HEK293 (cell line): ENCODE measurements around the gene ZSCAN4.

Experiments
- CTCF ChIA-PET: fragments of 350-600 bp; formaldehyde crosslinking; extraction: SDS; loops from one replicate; lab custom pipeline; 2021; ENCODE audit warnings: antibody characterized with exemption; lab: Yijun Ruan, JAX
- POLR2A ChIA-PET: fragments of 300-600 bp; formaldehyde crosslinking; extraction: SDS; loops from one replicate; lab custom pipeline; 2020; ENCODE audit warnings: antibody characterized with exemption, inconsistent platforms; lab: Yijun Ruan, JAX
- H3K27ac ChIP-seq: fragments of 200-500 bp; sonication (Bioruptor generic); 2 replicates; pipeline ENCODE4 v1.5.1; 2014; ENCODE audit warnings: low read depth, low read length, control low read depth, inconsistent platforms; ENCODE audit errors: extremely low read depth
- H3K36me3 ChIP-seq, 2 experiments: fragments of 200-500 bp in 1 of 2; sonication (Bioruptor generic) in 1 of 2; 1 replicate in 1 of 2; 2 replicates in 1 of 2; pipeline ENCODE4 v1.5.1; 2014 to 2017; ENCODE audit warnings: inconsistent platforms in 2 of 2, low read length in 2 of 2; ENCODE audit not compliant: control insufficient read depth in 2 of 2, insufficient read depth in 1 of 2
- H3K4me1 ChIP-seq: fragments of 200-500 bp; sonication (Bioruptor generic); 2 replicates; pipeline ENCODE4 v1.5.1; 2014; ENCODE audit warnings: mild to moderate bottlenecking, low read length, inconsistent platforms; ENCODE audit not compliant: control insufficient read depth, insufficient read depth
- H3K4me3 ChIP-seq: 2 replicates; pipeline ENCODE4 v1.5.1; 2011; ENCODE audit warnings: low read depth, mild to moderate bottlenecking, control low read depth, low read length, moderate library complexity
- H3K9me3 ChIP-seq: fragments of 200-500 bp; sonication (Bioruptor generic); 2 replicates; pipeline ENCODE4 v1.5.1; 2014; ENCODE audit warnings: low read depth, low read length, inconsistent platforms; ENCODE audit not compliant: control insufficient read depth, insufficient read depth
- MZF1 ChIP-seq: fragments of 450-650 bp; formaldehyde crosslinking; IDR thresholded peaks from 2 replicates; pipeline ENCODE4 v1.5.1; 2017; ENCODE audit warnings: missing biosample characterization, missing genetic modification characterization, borderline replicate concordance
- PRDM1 ChIP-seq: fragments of 450-650 bp; formaldehyde crosslinking; IDR thresholded peaks from 2 replicates; pipeline ENCODE4; 2016; ENCODE audit warnings: missing biosample characterization, missing genetic modification characterization
- SCRT1 ChIP-seq: fragments of 450-650 bp; formaldehyde crosslinking; IDR thresholded peaks from 2 replicates; pipeline ENCODE4 v1.5.1; 2016; ENCODE audit warnings: missing biosample characterization, missing genetic modification characterization, borderline replicate concordance
- ZNF10 ChIP-seq: fragments of 450-650 bp; formaldehyde crosslinking; IDR thresholded peaks from 2 replicates; pipeline ENCODE4 v1.5.1; 2017; ENCODE audit warnings: missing biosample characterization, missing genetic modification characterization
- ZNF140 ChIP-seq: fragments of 450-650 bp; formaldehyde crosslinking; IDR thresholded peaks from 2 replicates; pipeline ENCODE4 v1.5.1; 2016; ENCODE audit warnings: missing biosample characterization, missing genetic modification characterization
- ZNF398 ChIP-seq: fragments of 450-650 bp; formaldehyde crosslinking; IDR thresholded peaks from 2 replicates; pipeline ENCODE4 v1.5.1; 2017; ENCODE audit warnings: missing biosample characterization, missing genetic modification characterization
- ZNF449 ChIP-seq: fragments of 450-650 bp; formaldehyde crosslinking; IDR thresholded peaks from 2 replicates; pipeline ENCODE4 v1.5.1; 2017; ENCODE audit warnings: missing biosample characterization, mild to moderate bottlenecking, missing genetic modification characterization, moderate library complexity
- ZNF473 ChIP-seq: fragments of 450-650 bp; formaldehyde crosslinking; IDR thresholded peaks from 2 replicates; pipeline ENCODE4 v1.5.1; 2017; ENCODE audit warnings: missing biosample characterization, missing genetic modification characterization
- ZNF658 ChIP-seq: fragments of 450-650 bp; formaldehyde crosslinking; IDR thresholded peaks from 2 replicates; pipeline ENCODE4; 2016; ENCODE audit warnings: missing biosample characterization, missing genetic modification characterization
- ZNF777 ChIP-seq: fragments of 450-650 bp; formaldehyde crosslinking; IDR thresholded peaks from 2 replicates; pipeline ENCODE4 v1.5.1; 2017; ENCODE audit warnings: missing biosample characterization, missing genetic modification characterization, borderline replicate concordance
- TF ChIP-seq, protein P1 (sequence below): fragments of 450-650 bp; formaldehyde crosslinking; IDR thresholded peaks from 2 replicates; pipeline ENCODE4 v1.5.1; 2016; ENCODE audit warnings: missing biosample characterization, missing genetic modification characterization
- TF ChIP-seq, protein P2 (sequence below): fragments of 450-650 bp; formaldehyde crosslinking; IDR thresholded peaks from 2 replicates; pipeline ENCODE4 v1.5.1; 2016; ENCODE audit warnings: missing biosample characterization, missing genetic modification characterization, borderline replicate concordance
- TF ChIP-seq, protein P3 (sequence below): fragments of 450-650 bp; formaldehyde crosslinking; optimal IDR thresholded peaks from 2 replicates; pipeline ENCODE3; 2016; ENCODE audit warnings: missing biosample characterization, mild to moderate bottlenecking, missing genetic modification characterization

ZSCAN4 gene

DNA sequence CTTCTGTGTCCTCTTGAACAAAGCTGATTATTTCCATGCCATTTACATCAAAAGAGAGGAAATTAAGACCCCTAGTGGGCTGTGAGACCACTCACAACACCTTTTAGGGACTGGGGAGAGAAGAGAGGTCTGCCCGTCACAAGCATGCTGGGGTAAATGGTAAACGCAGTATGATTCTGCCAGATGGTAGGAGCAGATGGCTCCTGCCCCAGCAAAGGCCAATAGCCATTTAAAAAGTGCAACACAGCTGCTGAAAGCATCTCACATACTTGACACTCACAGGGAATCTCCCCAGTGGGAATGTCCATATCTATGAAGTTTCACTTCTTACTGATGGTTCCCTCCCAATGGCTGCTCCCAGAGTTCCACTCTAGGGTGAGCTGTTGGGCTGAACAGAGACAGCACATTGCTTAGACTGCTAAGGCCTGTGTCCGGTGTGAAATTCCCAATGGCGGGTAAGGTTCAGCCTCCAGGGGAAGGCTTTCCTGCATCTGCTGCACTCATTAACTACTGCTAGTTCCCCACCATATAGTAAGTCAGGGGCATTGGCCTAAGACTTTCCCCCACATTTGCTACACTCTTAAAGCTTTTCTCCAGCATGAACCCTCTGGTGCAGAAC lies 51.3 kb downstream of the ZSCAN4 start:
- no peaks in the 10 kb centered on the region for H3K4me1 ChIP-seq
- H3K27ac ChIP-seq, result no peak overlapping the region
- H3K36me3 ChIP-seq, result peaks cover 0 to 42% of the 10 kb centered on the region in 2 experiments; a peak in 2 of 3 replicates
- POLR2A ChIA-PET, result no interaction called here
- TF ChIP-seq MZF1 (no peak), SCRT1 (no peak), ZNF398 (tag by site-specific recombination) (no peak), ZNF473 (tag by site-specific recombination) (no peak), ZNF449 (tag by site-specific recombination) (no peak), ZNF777 (no peak), ZNF658 (no peak), ZNF140 (no peak), ZNF10 (tag by site-specific recombination) (no peak), PRDM1 (no peak)
- TF ChIP-seq, protein P1, sequence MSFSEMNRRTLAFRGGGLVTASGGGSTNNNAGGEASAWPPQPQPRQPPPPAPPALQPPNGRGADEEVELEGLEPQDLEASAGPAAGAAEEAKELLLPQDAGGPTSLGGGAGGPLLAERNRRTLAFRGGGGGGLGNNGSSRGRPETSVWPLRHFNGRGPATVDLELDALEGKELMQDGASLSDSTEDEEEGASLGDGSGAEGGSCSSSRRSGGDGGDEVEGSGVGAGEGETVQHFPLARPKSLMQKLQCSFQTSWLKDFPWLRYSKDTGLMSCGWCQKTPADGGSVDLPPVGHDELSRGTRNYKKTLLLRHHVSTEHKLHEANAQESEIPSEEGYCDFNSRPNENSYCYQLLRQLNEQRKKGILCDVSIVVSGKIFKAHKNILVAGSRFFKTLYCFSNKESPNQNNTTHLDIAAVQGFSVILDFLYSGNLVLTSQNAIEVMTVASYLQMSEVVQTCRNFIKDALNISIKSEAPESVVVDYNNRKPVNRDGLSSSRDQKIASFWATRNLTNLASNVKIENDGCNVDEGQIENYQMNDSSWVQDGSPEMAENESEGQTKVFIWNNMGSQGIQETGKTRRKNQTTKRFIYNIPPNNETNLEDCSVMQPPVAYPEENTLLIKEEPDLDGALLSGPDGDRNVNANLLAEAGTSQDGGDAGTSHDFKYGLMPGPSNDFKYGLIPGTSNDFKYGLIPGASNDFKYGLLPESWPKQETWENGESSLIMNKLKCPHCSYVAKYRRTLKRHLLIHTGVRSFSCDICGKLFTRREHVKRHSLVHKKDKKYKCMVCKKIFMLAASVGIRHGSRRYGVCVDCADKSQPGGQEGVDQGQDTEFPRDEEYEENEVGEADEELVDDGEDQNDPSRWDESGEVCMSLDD (tag by site-specific recombination), result no peak
- TF ChIP-seq, protein P2, sequence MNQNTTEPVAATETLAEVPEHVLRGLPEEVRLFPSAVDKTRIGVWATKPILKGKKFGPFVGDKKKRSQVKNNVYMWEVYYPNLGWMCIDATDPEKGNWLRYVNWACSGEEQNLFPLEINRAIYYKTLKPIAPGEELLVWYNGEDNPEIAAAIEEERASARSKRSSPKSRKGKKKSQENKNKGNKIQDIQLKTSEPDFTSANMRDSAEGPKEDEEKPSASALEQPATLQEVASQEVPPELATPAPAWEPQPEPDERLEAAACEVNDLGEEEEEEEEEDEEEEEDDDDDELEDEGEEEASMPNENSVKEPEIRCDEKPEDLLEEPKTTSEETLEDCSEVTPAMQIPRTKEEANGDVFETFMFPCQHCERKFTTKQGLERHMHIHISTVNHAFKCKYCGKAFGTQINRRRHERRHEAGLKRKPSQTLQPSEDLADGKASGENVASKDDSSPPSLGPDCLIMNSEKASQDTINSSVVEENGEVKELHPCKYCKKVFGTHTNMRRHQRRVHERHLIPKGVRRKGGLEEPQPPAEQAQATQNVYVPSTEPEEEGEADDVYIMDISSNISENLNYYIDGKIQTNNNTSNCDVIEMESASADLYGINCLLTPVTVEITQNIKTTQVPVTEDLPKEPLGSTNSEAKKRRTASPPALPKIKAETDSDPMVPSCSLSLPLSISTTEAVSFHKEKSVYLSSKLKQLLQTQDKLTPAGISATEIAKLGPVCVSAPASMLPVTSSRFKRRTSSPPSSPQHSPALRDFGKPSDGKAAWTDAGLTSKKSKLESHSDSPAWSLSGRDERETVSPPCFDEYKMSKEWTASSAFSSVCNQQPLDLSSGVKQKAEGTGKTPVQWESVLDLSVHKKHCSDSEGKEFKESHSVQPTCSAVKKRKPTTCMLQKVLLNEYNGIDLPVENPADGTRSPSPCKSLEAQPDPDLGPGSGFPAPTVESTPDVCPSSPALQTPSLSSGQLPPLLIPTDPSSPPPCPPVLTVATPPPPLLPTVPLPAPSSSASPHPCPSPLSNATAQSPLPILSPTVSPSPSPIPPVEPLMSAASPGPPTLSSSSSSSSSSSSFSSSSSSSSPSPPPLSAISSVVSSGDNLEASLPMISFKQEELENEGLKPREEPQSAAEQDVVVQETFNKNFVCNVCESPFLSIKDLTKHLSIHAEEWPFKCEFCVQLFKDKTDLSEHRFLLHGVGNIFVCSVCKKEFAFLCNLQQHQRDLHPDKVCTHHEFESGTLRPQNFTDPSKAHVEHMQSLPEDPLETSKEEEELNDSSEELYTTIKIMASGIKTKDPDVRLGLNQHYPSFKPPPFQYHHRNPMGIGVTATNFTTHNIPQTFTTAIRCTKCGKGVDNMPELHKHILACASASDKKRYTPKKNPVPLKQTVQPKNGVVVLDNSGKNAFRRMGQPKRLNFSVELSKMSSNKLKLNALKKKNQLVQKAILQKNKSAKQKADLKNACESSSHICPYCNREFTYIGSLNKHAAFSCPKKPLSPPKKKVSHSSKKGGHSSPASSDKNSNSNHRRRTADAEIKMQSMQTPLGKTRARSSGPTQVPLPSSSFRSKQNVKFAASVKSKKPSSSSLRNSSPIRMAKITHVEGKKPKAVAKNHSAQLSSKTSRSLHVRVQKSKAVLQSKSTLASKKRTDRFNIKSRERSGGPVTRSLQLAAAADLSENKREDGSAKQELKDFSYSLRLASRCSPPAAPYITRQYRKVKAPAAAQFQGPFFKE (tag by site-specific recombination), result no peak
- TF ChIP-seq, protein P3, sequence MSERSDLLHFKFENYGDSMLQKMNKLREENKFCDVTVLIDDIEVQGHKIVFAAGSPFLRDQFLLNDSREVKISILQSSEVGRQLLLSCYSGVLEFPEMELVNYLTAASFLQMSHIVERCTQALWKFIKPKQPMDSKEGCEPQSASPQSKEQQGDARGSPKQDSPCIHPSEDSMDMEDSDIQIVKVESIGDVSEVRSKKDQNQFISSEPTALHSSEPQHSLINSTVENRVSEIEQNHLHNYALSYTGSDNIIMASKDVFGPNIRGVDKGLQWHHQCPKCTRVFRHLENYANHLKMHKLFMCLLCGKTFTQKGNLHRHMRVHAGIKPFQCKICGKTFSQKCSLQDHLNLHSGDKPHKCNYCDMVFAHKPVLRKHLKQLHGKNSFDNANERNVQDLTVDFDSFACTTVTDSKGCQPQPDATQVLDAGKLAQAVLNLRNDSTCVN (tag by site-specific recombination), result no peak
- CTCF ChIA-PET, result interaction anchor here (0.5 to 0.6 kb wide), 3 partner anchors 8 to 161 kb away, joined by 3 to 4 read pairs (median 3); no protein-coding TSS in a partner anchor
- H3K4me3 ChIP-seq, result no peak overlapping the region
- H3K9me3 ChIP-seq, result peaks cover 6% of the 10 kb centered on the region
